AG09309 (cell line): Measurements from ENCODE around the gene HTR1D.
A peak's percentile ranks its signal among the peaks of the same experiment; 100 is the strongest.

Experiments used
- DNase-seq: peaks from one replicate; pipeline ENCODE4 v3.0.0-alpha.2; 2010; ENCODE audit warnings: low read depth
- H3K4me3 ChIP-seq: 2 replicates; pipeline ENCODE4 v1.5.1; 2011; ENCODE audit warnings: mild to moderate bottlenecking, low read depth, low read length, moderate library complexity; ENCODE audit not compliant: control insufficient read depth
- TF ChIP-seq, protein P1 (sequence below): IDR thresholded peaks from 2 replicates; pipeline ENCODE4 v1.5.1; 2011; ENCODE audit warnings: mild to moderate bottlenecking, low read depth, low read length, inconsistent platforms; ENCODE audit not compliant: insufficient read depth, control insufficient read depth; ENCODE audit errors: missing control alignments

Gene HTR1D

DNA sequence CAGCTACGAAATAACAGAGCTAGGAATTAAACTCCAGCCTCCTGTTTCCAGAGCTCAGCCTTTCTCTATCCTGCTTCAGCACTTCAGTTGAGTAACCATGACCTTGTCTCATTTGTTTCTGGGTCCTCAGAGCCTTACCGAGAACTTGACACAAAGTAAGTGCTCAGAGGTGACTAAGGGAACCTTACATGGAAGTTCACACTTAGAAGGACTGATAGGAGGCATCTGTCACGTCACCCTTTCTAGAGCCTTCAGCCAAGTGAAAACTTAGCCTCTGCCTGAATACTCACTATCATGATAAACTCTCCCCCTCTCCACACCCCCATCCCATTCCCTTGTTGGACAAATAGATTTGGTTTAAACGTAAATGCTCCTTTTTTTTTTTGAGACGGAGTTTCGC lies 38.9 kb downstream of the HTR1D start:
- TF ChIP-seq, protein P1, sequence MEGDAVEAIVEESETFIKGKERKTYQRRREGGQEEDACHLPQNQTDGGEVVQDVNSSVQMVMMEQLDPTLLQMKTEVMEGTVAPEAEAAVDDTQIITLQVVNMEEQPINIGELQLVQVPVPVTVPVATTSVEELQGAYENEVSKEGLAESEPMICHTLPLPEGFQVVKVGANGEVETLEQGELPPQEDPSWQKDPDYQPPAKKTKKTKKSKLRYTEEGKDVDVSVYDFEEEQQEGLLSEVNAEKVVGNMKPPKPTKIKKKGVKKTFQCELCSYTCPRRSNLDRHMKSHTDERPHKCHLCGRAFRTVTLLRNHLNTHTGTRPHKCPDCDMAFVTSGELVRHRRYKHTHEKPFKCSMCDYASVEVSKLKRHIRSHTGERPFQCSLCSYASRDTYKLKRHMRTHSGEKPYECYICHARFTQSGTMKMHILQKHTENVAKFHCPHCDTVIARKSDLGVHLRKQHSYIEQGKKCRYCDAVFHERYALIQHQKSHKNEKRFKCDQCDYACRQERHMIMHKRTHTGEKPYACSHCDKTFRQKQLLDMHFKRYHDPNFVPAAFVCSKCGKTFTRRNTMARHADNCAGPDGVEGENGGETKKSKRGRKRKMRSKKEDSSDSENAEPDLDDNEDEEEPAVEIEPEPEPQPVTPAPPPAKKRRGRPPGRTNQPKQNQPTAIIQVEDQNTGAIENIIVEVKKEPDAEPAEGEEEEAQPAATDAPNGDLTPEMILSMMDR, result no peak
- no peak overlapping the region for H3K4me3 ChIP-seq
- no peak for DNase-seq

DNA sequence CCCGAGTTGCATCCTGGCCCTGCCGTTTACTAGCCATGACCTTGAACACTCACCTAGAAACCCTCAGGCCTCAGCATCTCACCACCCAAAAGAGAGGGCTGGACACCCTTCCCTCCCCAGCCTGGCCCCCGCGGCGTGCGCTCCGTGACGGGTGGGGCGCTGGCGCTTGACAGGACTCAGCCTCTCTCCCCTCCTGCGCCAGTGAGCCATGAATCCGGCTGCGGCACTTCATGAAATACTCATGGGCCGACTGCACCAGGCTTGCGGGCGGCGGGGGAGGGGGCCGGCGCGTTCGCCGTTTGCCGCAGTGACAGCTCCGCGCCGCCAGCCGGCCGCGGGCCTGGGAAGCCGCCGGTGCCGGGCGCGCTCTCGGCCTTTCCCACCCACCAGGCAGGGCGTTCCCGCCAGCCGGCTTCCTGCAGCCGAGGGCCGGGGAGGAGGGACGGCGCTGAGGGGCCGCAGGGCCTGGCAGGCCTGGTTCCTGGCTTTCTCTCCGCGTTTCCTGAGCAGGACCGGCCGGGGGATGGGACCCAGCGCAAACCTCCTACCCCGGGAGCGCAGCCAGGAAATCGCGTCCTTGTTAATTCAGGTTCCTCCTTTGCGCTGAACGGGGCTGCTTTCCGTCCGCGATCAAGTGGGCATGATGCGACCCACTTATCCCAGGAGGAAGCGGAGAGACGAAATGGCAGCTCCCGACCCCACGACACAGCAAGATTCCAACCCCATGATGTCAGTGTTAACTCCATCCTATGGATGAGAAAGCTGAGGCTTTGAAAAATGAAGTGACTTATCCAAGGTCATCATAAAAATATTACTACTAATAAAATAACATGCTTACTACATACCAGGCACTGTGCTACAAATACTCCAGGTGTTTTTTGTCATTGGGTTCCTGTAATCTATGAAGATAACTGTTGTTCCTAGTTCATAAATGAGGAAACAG lies 39.6 kb downstream of the HTR1D start:
- DNase-seq, result no peak

DNA sequence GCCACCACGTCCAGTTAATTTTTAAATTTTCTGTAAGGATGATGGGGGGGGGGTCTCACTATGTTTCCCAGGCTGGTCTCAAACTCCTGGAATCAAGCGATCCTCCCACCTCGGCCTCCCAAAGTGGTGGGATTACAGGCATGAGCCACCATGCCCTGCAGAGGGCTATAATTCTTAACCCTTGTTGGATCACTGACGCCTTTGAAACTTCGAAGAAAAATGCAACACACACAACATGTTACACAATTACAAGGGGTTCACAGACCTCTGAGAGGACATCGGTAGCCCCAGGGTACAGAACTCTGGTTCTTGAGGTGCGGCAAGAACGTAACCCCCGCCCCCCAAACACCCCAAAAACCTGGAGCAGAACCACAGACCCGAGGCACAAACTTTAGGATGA lies 40.3 kb downstream of the HTR1D start:
- H3K4me3 ChIP-seq, result peak overlapping the region; percentile 66
- DNase-seq, result no peak
- TF ChIP-seq, protein P1, result no peak

More for the DNA sequence above, 39.6 kb downstream of the HTR1D start:
- TF ChIP-seq, protein P1, result no peak
- H3K4me3 ChIP-seq, result peak overlapping the region; percentile 66

DNA sequence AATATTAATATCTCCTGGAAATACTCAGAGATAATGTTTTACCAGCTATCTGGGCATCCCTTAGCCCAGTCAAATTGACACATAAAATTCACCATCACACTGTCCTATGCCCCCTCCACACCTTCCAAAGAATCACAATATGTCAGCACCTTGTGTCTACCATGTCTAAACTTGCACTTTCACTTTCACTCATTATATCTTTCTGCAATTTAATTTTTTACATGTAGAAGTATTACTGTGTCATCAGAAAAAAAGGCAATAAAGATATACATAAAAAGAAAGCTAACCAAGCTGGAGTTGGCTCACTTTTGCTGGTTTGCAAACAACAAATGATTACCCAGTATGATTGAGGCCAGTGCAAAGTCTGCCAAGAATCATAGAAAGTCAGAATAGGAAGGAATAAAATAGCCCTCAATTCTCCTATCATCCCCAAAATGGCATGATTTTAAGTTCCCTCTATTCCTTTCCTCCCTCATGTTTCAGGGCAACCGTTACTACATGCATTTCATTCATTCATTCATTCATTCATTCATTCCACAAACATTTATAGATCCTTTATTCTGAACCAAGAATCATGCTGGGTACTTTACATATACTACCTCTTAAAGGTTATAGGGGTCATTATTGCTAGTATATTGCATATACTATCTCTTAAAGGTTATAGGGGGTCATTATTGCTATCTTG lies 42.7 kb downstream of the HTR1D start:
- H3K4me3 ChIP-seq, result no peak overlapping the region
- TF ChIP-seq, protein P1, result no peak
- DNase-seq, result no peak

DNA sequence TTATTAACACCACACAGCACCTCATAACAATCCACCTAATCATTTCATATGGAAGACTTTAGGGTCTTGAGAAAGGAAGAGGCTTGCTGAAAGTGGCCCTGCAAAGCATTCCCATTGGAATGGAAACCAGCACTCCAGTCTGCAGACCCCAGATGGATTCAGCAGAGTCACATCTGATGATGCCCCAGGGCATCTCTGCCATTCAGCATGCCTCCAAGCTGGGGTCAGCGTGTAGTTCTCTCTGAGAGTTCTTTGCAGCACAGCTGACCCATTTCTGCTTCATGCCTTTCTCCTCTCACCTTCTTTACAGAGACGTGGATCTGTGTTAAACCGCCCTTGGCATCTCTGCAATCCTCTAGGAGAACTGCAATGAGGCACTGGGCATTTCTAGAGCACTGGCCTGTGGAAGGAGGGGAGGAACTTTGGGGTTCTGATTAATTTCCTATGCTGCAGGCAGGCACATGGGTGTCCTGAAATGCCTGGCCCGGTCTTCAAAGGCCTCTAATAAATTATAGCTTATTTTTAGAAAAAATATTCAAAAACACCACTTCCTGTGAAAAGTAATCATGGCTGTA lies 46.0 kb downstream of the HTR1D start:
- TF ChIP-seq, protein P1, result no peak
- H3K4me3 ChIP-seq, result no peak overlapping the region
- no peak for DNase-seq

DNA sequence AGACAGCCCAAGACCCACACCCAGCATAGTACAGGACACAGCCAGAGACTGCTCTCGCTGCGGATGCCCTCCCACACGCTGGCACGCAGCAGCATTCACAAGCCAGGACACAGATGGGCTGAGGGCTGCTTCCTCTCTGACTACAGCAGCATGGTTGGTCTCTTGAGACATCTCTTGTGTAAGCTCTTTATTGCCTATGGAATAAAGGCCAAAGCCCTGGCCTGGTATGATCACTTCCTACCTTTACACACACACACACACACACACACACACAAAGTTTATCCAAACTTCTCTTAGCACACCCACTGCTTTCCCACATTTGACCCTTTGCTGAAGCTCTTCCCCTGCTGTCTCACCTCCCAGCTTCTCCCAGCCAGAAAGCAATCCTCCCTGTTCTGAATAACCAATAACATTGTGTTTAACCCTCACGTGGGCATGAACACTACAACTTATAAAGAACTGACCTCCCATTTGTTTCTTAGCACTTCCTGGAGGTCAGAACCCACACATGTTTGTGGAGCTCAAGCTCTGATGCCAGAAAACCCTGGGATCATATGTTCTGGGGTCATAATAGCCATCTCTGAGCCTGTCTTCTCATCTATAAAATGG lies 47.5 kb downstream of the HTR1D start:
- H3K4me3 ChIP-seq, result no peak overlapping the region
- DNase-seq, result peak; percentile 85

More for the DNA sequence above, 47.5 kb downstream of the HTR1D start:
- TF ChIP-seq, protein P1, result no peak
